GM12878 (cell line): ENCODE data around the gene ALKBH8. TPM values are rescaled to one million over a fixed set of nuclear protein-coding genes. Genes with fewer than 3 reads are reported as not detected.

ENCODE experiments used
- ATAC-seq: fragments of 200-7000 bp; cut with Tn5 transposase; 3 replicates; pipeline ENCODE4 v1.9.1; 2020; ENCODE audit warnings: mild to moderate bottlenecking, moderate library complexity
- BruUV-seq: library from RNA; stranded (reverse); fragments of 400-500 nt; replicated peaks from 2 replicates; lab custom pipeline; 2021; lab: Mats Ljungman, UMichigan
- CTCF ChIA-PET: fragments of 300-600 bp; sonication (Branson Sonifier 250); formaldehyde crosslinking; extraction: SDS; loops from one replicate; lab custom pipeline; 2021; ENCODE audit warnings: inconsistent platforms; lab: Yijun Ruan, JAX
- POLR2A ChIA-PET: fragments of 350-600 bp; formaldehyde crosslinking; extraction: SDS; loops from one replicate; lab custom pipeline; 2021; ENCODE audit warnings: inconsistent platforms; lab: Charles Lee
- RAD21 ChIA-PET: fragments of 300-600 bp; sonication (Branson Sonifier 250); formaldehyde crosslinking; loops from one replicate; lab custom pipeline; 2023; ENCODE audit warnings: antibody characterized with exemption; ENCODE audit not compliant: unreplicated experiment; lab: Charles Lee
- SMC1A ChIA-PET: fragments of 300-600 bp; sonication (Branson Sonifier 250); formaldehyde crosslinking; loops from one replicate; lab custom pipeline; 2023; ENCODE audit not compliant: unreplicated experiment, uncharacterized antibody; lab: Charles Lee
- DNase-seq: peaks from one replicate; pipeline ENCODE4 v3.0.0-alpha.2; 2011; ENCODE audit warnings: low read depth, low spot score
- FAIRE-seq: peaks from 3 replicates; lab custom pipeline; 2011; peaks lifted over from hg19 to GRCh38; lab: Jason Lieb, UNC
- H2AFZ ChIP-seq: 2 replicates; pipeline ENCODE4 v1.6.0; 2011; ENCODE audit warnings: low read depth, low read length, control low read depth; ENCODE audit not compliant: control insufficient read depth
- H3K27ac ChIP-seq: 2 replicates; pipeline ENCODE4 v1.5.1; 2011; ENCODE audit warnings: control low read depth; ENCODE audit not compliant: control insufficient read depth, insufficient read depth
- H3K27me3 ChIP-seq, 2 experiments: replicated peaks in 1 of 2; 2 replicates each; pipeline versions ENCODE4 v1.6.0 to v1.6.1; 2011; ENCODE audit warnings: low read length in 1 of 2; ENCODE audit not compliant: control insufficient read depth in 2 of 2, insufficient read depth in 2 of 2
- H3K36me3 ChIP-seq, 2 experiments: 2 replicates each; pipeline ENCODE4 v1.5.1; 2011; ENCODE audit warnings: low read length in 1 of 2; ENCODE audit not compliant: control insufficient read depth in 2 of 2, insufficient read depth in 2 of 2
- H3K4me1 ChIP-seq: 2 replicates; pipeline ENCODE4 v1.6.1; 2011; ENCODE audit warnings: mild to moderate bottlenecking, low read length, moderate library complexity, mixed read lengths; ENCODE audit not compliant: control insufficient read depth, insufficient read depth
- H3K4me2 ChIP-seq: 2 replicates; pipeline ENCODE4 v1.6.0; 2011; ENCODE audit warnings: control low read depth; ENCODE audit not compliant: control insufficient read depth, insufficient read depth
- H3K4me3 ChIP-seq: fragments of 200-600 bp; sonication (generic); 2 replicates; pipeline ENCODE4 v1.5.1; 2016
- H3K79me2 ChIP-seq: 2 replicates; pipeline ENCODE4 v1.6.0; 2011; ENCODE audit warnings: low read length; ENCODE audit not compliant: control insufficient read depth, insufficient read depth
- H3K9ac ChIP-seq: 2 replicates; pipeline ENCODE4 v1.8.0; 2011; ENCODE audit warnings: low read length, control low read depth, mixed read lengths; ENCODE audit not compliant: control insufficient read depth, insufficient read depth
- H3K9me3 ChIP-seq: replicated peaks from 3 replicates; pipeline ENCODE4 v1.5.1; 2011; ENCODE audit warnings: mild to moderate bottlenecking, low read length; ENCODE audit not compliant: control insufficient read depth, insufficient read depth
- H4K20me1 ChIP-seq: 2 replicates; pipeline ENCODE4 v1.6.0; 2011; ENCODE audit not compliant: control insufficient read depth, insufficient read depth
- EGR1 ChIP-seq, 2 experiments: IDR thresholded peaks; 1 replicate in 1 of 2; 2 replicates in 1 of 2; pipeline ENCODE4 v1.6.1; 2011 to 2012; ENCODE audit warnings: low read depth in 2 of 2, low read length in 2 of 2, borderline replicate concordance in 1 of 2, mild to moderate bottlenecking in 1 of 2, moderate library complexity in 1 of 2
- FOS ChIP-seq: IDR thresholded peaks from 3 replicates; pipeline ENCODE4 v1.6.1; 2011; ENCODE audit warnings: borderline replicate concordance; ENCODE audit not compliant: insufficient read length; ENCODE audit errors: extremely low read depth
- MEF2B ChIP-seq: fragments of 450-650 bp; IDR thresholded peaks from 2 replicates; pipeline ENCODE4 v1.6.1; 2018; ENCODE audit warnings: mild to moderate bottlenecking, moderate library complexity; ENCODE audit not compliant: partially characterized antibody, poor library complexity, severe bottlenecking
- MYB ChIP-seq: fragments of 150-350 bp; IDR thresholded peaks from 2 replicates; pipeline ENCODE4 v1.6.1; 2014; ENCODE audit warnings: mild to moderate bottlenecking, low read depth, low read length, borderline replicate concordance
- NFXL1 ChIP-seq: fragments of 450-650 bp; IDR thresholded peaks from 2 replicates; pipeline ENCODE4 v1.6.1; 2017; ENCODE audit warnings: antibody characterized with exemption, mild to moderate bottlenecking, borderline replicate concordance
- POU2F2 ChIP-seq: IDR thresholded peaks from 3 replicates; pipeline ENCODE4 v1.6.1; 2011; ENCODE audit warnings: low read depth, mild to moderate bottlenecking, low read length, borderline replicate concordance
- SIN3A ChIP-seq: IDR thresholded peaks from 2 replicates; pipeline ENCODE4 v1.6.1; 2012; ENCODE audit warnings: low read depth, low read length, improper control_type of control experiment
- SMAD1 ChIP-seq: fragments of 450-650 bp; IDR thresholded peaks from 2 replicates; pipeline ENCODE4 v1.6.1; 2018; ENCODE audit warnings: mild to moderate bottlenecking, low read depth; ENCODE audit not compliant: partially characterized antibody
- TCF7 ChIP-seq: IDR thresholded peaks from 2 replicates; pipeline ENCODE4 v1.6.1; 2014; ENCODE audit warnings: antibody characterized with exemption, borderline replicate concordance
- WGBS: methylation state at CpG from one replicate; pipeline ENCODE4 v1.1.6; 2016; ENCODE audit warnings: low lambda C conversion rate; ENCODE audit not compliant: insufficient replicate concordance, insufficient coverage; ENCODE audit errors: missing lambda C conversion rate; 5-methylcytosine and 5-hydroxymethylcytosine counted together
- in situ Hi-C: fragments of 300-500 bp; cut with MboI; formaldehyde crosslinking; loops from 9 replicates; pipeline ENCODE4 v1.14.3; 2018; ENCODE audit warnings: mixed read lengths
- intact Hi-C: fragments of 100-400 bp; cut with micrococcal nuclease; formaldehyde crosslinking; loops from one replicate; pipeline ENCODE4 v1.14.2; 2022; ENCODE audit not compliant: unreplicated experiment
- polyA plus RNA-seq, 11 experiments: library from polyadenylated mRNA; depleted of rRNA in 4 of 11; unstranded in 6 of 11; stranded (reverse) in 5 of 11; fragments of >200 nt; fragmentation: Nextera tagmentation in 4 of 11; fragmentation: Illumina TruSeq in 1 of 11; extraction: Ambion mirVana in 4 of 11; extraction: Trizol in 1 of 11; gene quantifications; 1 replicate in 1 of 11; 2 replicates in 10 of 11; pipeline versions ENCODE4 v1.2.1 to v1.2.3, GENCODE V29; 2011 to 2016; ENCODE audit warnings: inconsistent platforms in 2 of 11, missing spikeins in 2 of 11, low read depth in 1 of 11
- total RNA-seq, 4 experiments: library from RNA; depleted of rRNA in 3 of 4; stranded (reverse); fragments of >200 nt in 3 of 4; fragmentation: Illumina TruSeq in 1 of 4; extraction: Trizol in 1 of 4; gene quantifications; 2 replicates each; pipeline versions ENCODE4 v1.2.1 to v1.2.3, GENCODE V29; 2013 to 2021
- TF ChIP-seq, protein P1 (sequence below): IDR thresholded peaks from 2 replicates; pipeline ENCODE4 v1.6.1; 2012; ENCODE audit warnings: low read length, inconsistent platforms
- TF ChIP-seq, protein P2 (sequence below): fragments of 450-650 bp; IDR thresholded peaks from 2 replicates; pipeline ENCODE4 v1.6.1; 2018; ENCODE audit warnings: borderline replicate concordance, mild to moderate bottlenecking; ENCODE audit not compliant: partially characterized antibody
- TF ChIP-seq, protein P3 (sequence below): IDR thresholded peaks from 2 replicates; pipeline ENCODE4 v1.6.1; 2012; ENCODE audit warnings: mild to moderate bottlenecking, low read depth, low read length
- TF ChIP-seq, protein P4 (sequence below): fragments of 450-650 bp; IDR thresholded peaks from 2 replicates; pipeline ENCODE4 v1.6.1; 2016; ENCODE audit warnings: mild to moderate bottlenecking

ALKBH8 gene
- total and polyA plus RNA-seq, 10 of the 15 experiments (the other 5 are each of a cell fraction or from before 2014, with no cell fraction given) = 4.6 to 13.1 (median 9.5) TPM

DNA sequence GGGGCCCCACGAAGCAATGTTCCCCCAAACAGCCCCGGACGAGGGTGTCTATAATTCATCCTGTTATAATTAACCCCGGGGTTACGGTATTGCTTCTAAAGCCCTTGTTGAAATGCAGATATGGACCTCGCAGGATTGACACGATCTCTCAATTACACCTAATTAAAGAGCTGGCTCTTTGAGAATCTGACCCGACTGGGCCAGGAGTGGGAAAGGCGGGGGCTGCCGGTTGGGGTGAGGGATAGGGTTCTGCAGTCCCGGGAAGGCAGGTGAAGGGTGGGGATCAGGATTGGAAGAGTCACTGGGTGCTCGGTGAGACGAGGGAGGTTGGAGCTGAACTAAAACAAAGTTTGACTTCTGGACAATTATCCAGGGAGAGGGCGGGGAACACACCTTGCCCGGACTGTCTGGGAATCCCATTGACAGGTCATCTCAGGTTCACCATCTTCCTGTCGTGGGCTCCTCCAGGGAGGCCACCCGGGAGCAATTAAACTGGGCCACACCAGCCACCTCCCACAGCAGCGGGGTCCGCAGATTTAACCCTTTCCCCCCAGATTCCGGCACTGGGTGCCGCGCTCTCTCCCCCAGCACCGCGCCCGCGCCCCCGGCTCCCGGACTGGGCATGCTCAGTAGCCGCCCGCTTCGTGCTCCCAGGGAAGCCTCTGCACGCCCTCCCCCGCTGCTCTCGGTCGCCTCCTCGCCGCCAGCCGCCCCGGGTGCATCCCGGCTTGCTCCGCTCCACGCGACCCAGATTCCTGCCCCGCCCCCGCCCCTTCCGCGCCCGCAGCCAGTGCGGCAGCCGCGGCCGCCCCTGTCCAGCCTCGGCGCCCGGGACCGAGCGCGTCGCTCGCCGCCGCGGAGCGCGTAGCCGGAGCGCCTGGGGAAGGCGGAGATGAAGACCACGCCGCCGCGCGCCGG is 25.2 kb upstream of the ALKBH8 start, which contains the start of gene ELMOD1:
ELMOD1 (plus strand) TSS at position 688 of the 918 bp plus-strand sequence. CDS start 27,043 bp downstream, outside the sequence.
- Histone ChIP-seq H3K9ac (no peak within 1 kb of the TSS), H4K20me1 (no peaks in the 10 kb centered on the region), H3K4me2 (peak within 1 kb of the TSS; percentile 89), H3K27me3 (peaks cover 10 to 22% of the 10 kb centered on the region in 2 experiments), H2AFZ (peak within 1 kb of the TSS; percentile 36), H3K4me1 (no peaks in the 10 kb centered on the region), H3K9me3 (no peaks in the 10 kb centered on the region), H3K79me2 (no peaks in the 10 kb centered on the region), H3K4me3 (peak within 1 kb of the TSS; percentile 66; the same call in 1 of the 2 replicates), H3K36me3 (no peaks in the 10 kb centered on the region), H3K27ac (no peak within 1 kb of the TSS)
- DNase-seq (no peak), ATAC-seq (peak; percentile 76), FAIRE-seq (no peak)
- in situ Hi-C loops = no loop called here
- ChIA-PET POLR2A (no interaction called here), RAD21 (interaction anchor here (1.1 kb wide), 1 partner anchor 99 kb away, joined by 3 read pairs; no protein-coding TSS in a partner anchor), SMC1A (interaction anchor here (1.4 kb wide), 1 partner anchor 99 kb away, joined by 6 read pairs; no protein-coding TSS in a partner anchor), CTCF (interaction anchor here (0.6 to 2.6 kb wide), 2 partner anchors 26 to 98 kb away, joined by 3 to 8 read pairs; no protein-coding TSS in a partner anchor)
- intact Hi-C loops = no loop called here
- under 1% methylated on average over 60 of the region's 74 CpGs for WGBS
- no TSS peak for BruUV-seq
- TF ChIP-seq, protein P1, sequence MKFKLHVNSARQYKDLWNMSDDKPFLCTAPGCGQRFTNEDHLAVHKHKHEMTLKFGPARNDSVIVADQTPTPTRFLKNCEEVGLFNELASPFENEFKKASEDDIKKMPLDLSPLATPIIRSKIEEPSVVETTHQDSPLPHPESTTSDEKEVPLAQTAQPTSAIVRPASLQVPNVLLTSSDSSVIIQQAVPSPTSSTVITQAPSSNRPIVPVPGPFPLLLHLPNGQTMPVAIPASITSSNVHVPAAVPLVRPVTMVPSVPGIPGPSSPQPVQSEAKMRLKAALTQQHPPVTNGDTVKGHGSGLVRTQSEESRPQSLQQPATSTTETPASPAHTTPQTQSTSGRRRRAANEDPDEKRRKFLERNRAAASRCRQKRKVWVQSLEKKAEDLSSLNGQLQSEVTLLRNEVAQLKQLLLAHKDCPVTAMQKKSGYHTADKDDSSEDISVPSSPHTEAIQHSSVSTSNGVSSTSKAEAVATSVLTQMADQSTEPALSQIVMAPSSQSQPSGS = no peak
- TF ChIP-seq SMAD1 = no peak
- no peak for TF ChIP-seq POU2F2
- no peak for TF ChIP-seq MEF2B
- TF ChIP-seq NFXL1 = no peak
- TF ChIP-seq, protein P2, sequence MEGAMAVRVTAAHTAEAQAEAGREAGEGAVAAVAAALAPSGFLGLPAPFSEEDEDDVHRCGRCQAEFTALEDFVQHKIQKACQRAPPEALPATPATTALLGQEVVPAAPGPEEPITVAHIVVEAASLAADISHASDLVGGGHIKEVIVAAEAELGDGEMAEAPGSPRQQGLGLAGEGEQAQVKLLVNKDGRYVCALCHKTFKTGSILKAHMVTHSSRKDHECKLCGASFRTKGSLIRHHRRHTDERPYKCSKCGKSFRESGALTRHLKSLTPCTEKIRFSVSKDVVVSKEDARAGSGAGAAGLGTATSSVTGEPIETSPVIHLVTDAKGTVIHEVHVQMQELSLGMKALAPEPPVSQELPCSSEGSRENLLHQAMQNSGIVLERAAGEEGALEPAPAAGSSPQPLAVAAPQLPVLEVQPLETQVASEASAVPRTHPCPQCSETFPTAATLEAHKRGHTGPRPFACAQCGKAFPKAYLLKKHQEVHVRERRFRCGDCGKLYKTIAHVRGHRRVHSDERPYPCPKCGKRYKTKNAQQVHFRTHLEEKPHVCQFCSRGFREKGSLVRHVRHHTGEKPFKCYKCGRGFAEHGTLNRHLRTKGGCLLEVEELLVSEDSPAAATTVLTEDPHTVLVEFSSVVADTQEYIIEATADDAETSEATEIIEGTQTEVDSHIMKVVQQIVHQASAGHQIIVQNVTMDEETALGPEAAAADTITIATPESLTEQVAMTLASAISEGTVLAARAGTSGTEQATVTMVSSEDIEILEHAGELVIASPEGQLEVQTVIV = no peak
- TF ChIP-seq, protein P3, sequence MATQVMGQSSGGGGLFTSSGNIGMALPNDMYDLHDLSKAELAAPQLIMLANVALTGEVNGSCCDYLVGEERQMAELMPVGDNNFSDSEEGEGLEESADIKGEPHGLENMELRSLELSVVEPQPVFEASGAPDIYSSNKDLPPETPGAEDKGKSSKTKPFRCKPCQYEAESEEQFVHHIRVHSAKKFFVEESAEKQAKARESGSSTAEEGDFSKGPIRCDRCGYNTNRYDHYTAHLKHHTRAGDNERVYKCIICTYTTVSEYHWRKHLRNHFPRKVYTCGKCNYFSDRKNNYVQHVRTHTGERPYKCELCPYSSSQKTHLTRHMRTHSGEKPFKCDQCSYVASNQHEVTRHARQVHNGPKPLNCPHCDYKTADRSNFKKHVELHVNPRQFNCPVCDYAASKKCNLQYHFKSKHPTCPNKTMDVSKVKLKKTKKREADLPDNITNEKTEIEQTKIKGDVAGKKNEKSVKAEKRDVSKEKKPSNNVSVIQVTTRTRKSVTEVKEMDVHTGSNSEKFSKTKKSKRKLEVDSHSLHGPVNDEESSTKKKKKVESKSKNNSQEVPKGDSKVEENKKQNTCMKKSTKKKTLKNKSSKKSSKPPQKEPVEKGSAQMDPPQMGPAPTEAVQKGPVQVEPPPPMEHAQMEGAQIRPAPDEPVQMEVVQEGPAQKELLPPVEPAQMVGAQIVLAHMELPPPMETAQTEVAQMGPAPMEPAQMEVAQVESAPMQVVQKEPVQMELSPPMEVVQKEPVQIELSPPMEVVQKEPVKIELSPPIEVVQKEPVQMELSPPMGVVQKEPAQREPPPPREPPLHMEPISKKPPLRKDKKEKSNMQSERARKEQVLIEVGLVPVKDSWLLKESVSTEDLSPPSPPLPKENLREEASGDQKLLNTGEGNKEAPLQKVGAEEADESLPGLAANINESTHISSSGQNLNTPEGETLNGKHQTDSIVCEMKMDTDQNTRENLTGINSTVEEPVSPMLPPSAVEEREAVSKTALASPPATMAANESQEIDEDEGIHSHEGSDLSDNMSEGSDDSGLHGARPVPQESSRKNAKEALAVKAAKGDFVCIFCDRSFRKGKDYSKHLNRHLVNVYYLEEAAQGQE = no peak
- TF ChIP-seq MYB = no peak
- no peak for TF ChIP-seq TCF7
- TF ChIP-seq SIN3A = no peak
- no peak for TF ChIP-seq FOS
- TF ChIP-seq, protein P4, sequence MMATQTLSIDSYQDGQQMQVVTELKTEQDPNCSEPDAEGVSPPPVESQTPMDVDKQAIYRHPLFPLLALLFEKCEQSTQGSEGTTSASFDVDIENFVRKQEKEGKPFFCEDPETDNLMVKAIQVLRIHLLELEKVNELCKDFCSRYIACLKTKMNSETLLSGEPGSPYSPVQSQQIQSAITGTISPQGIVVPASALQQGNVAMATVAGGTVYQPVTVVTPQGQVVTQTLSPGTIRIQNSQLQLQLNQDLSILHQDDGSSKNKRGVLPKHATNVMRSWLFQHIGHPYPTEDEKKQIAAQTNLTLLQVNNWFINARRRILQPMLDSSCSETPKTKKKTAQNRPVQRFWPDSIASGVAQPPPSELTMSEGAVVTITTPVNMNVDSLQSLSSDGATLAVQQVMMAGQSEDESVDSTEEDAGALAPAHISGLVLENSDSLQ = no peak
- 0 out of 3 replicates have a peak, but pooled peaks of 1 of the 2 experiments have one; percentile 21 for TF ChIP-seq EGR1 (IDR thresholded peaks at IDR 0.05; ENCODE audit: borderline replicate concordance in 1 of 2, low read depth in 2 of 2, low read length in 2 of 2)
